ENCODE results near the gene TENM3.

TENM3 gene

DNA sequence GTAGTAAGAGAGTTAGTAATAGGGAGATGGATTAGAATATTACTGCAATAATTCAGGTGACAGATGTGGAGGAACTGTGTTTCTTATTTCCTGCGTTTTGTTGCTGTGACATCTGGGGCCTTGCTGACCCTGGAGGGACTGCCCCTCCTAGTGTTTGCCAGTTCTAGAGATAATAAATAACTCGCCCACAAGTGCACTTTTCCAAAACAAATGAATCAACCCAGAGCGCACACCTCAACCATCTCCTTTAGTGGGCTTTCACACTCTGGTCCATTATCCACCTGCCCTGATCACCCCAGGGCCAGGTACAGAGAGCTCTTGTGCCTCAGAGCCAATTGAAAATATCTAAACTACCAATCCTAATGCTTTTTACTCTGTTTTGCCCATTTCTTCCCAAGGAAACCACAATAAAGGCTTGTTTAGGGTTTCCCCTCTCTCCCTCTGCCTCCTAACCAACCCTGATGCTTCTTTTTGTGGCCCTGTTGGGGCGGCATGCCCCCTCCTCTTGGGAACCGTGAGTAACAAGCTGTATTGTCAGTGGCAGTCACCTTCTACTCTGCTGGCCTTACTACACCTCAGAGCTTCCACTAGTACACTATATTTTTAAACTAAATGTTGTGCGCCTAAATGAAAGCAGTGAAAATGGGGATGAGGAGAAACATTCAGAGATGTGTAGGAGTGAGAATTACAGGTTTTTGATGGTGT, 270.5 kb downstream of the TENM3 start:
- no peak for DNase-seq (ENCODE audit: low read depth)

DNA sequence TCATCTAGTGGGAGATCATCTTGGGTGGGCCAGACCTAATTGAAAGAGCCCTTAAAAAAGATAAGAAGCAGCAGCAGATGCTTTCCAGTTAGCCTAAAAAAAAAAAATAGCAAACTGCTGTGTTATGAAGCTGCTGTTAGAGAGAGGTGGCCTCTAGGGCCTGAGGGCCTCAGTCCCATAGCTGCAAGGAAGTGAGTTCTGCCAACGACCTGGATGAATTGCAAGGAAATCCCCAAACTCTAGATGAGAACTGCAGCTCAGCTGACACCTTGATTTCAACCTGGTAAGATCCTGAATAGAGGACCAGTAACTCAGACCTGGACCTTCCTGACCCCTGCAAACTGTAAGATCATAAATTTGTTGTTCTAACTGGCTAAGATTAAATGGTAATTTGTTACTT, 275.2 kb downstream of the TENM3 start:
- no peak for DNase-seq (ENCODE audit: low read depth)

DNA sequence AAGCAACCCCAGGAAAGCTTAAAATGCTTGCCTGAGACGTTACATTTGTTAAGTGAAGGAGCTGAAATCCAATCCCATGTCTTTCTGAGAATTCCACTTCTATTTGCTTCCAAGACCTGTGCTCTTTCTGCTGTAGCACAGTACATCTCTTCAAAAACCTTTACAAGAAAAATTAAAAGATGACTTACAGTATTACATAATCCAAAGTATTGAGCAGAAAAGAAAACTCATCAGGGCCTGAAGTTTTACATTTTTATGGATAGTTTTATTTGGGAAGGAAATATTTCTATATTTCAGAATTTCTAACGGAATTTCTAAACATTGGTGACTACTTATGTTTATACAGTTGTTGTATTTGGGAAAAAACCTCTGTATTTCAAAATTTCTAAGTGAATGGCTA, 276.3 kb downstream of the TENM3 start:
- no peak for DNase-seq (ENCODE audit: low read depth)

DNA sequence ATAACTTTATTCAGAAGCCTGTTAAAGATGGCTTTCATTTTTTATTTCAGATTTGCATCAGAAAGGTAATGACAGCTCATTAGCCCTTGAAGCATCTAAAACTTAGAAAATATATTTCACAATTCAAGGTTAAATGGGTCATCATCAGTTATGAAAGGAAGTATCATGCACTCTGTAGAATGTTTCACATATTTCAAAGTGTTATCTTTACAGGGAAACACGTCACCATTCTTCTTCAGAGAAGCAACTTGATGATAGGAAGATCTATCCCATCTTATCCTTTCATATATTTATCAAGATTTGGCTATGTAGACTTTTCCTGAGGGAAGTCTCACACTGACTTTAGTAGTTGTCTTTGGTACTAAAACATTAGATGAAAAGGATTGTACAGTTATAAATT, 277.8 kb downstream of the TENM3 start:
- no peak for DNase-seq (ENCODE audit: low read depth)

DNA sequence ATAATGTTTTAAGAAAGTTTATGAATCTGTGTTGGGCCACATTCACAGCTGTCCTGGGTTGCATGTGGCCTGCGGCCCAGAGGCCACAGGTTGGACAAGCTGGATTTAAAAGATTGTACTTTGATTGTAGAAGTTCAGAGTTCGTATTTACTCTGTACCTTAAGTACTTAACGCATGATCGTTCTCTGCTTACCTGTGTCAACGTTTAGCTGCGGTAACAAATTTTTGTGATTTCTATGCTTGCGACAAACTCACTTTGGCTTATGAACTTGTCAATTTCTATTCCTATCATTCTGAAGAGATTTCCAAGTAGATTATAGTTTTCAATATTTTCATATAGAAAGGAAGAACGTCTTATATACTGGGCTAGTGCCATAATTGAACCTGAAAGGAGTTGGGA, 285.6 kb downstream of the TENM3 start:
- no peak for DNase-seq (ENCODE audit: low read depth)

DNA sequence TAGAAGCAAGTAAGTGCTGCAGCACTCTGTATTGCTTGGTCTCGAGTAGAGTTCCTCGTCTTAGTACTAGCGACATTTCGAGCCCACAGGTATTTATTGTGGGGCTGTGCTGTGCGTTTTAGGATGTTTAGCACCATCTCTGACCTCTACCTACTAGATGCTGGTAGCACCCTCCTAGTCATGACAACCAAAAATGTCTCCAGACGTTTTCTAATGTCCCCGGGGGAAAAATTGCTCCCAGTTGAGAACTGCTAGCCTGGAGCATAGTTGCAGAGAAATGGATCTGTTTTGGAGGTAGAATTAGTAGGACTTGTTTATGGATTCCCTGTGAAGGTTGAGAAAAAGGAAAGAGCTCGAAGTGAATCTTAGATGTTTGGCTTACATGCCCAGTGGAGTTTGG, 287.2 kb downstream of the TENM3 start:
- no peak for DNase-seq (ENCODE audit: low read depth)

DNA sequence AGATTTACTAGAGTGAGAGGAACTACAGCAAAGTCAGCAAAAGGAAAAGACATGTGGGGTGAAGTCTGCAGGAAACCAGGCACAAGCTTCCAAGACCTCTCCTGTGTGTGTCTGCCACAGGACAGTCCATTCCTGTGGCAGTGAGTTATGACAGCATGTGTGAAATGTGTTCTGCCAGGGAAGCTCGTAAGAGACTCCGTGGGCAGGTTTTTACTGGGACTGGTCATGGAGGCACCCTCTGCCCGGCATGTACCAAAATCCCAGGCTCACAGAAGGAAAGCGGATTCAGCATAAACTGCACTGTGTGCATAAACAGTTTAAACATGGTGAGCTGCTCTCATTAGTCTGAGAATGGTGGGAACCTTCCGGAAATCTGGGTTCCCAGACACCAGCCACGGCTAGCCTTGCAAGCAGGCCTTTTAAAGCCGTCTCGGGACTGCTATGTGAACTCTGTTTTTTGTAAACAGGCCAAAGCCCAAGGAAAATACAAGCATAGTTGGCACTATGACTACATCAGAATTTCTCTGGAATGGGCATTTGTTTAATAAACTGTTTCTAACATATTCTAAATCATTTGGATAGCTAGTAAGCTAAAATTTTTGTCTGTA, 288.5 kb downstream of the TENM3 start:
- no peak for DNase-seq (ENCODE audit: low read depth)

DNA sequence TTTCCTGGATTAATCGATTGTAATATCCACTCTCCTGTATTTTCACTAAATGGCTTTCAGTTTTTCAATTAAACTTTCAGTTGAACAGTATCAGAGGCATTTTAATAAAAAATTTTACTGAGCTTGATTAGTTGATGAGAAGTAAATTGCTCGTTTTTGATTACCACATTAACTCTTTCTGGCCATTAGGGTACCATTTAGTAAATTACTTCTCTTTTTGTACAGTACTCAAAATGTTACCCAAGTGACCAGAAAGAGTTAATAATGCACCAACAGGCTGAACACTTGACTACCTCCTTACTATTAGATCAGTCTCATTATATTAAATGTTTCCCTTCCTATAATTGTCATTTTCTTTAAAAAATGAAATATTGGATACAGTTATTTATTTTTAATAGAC, 289.2 kb downstream of the TENM3 start:
- no peak for DNase-seq (ENCODE audit: low read depth)

DNA sequence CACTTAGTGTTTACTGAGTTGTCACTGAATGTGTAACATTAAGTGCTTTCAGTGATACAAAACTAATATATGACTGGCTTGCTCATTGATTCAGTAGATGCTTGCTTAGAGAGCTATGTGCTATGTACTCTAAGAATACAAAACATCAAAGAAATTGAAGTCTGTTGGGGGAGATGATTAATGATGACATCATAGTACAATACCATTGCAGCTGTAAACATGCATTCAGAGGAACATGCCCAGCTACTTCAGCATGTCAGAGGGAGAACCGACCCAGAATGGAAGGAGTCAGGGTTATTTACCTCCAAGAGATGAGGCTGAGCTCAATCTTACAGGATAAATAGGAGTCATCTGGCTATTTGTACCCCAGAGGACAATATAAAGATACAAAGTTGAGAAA, 290.8 kb downstream of the TENM3 start:
- no peak for DNase-seq (ENCODE audit: low read depth)

DNA sequence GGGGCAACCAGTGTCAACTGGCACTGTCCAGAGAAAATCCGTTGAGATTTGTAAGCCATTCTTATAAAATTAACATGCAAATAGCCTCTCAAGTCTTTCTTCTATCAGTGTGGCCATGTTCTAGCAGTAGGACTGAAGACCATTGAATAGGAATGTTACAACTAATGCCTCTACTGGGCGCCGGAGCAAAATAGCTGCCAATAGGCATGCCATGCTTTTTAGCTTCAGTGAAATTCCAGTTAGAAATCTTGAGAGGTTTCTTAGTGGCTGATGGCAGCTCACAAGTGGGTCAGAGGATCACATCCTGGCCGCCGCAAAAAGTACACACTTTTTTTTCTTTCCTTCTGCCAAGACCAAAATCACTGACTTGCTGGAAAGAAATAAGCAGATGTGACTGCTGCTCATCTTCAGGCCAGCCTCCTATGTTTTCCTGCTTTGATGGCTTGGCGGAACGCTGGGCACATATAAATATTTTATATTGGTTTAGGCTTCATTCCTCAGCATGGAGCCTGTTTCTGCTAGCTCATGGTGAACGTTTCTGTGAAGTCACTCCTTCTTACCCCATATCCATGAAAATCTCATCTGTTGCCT, 293.1 kb downstream of the TENM3 start:
- no peak for DNase-seq (ENCODE audit: low read depth)

DNA sequence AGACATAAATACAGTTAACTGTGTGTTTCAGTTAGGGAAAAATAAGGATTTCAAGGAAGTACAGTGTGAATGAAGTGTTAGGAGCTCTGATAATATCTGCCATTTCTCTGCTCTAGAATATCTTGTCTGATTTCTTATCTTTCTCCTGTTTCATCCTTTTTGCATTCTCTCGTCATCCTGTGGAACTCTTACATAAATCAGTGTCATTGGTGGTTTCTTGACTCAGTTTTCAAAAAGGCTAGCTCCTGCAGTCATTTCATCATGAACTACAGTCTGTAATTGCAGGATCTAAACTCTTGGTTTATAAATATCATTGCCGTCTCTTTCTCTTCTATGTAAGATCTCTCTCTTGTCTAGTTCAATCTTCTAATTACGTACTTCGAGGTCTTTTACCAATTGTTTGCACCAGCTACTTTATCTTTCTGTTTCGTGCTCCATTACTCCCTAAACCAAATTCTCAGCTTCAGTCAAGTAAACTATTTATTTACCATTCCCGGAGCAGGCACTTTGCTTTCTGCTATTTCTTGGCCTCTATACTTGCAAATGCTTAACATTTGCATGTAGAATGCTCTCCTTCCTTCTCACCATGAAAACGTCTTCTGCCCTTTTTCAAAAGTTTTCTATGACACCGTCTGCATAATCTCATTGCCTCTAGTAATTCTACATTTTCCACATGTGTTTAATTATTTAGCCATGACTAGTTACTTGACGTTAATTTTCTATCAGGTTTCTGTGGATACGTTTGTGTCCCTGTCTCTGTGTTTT, 294.0 kb downstream of the TENM3 start:
- no peak for DNase-seq (ENCODE audit: low read depth)

DNA sequence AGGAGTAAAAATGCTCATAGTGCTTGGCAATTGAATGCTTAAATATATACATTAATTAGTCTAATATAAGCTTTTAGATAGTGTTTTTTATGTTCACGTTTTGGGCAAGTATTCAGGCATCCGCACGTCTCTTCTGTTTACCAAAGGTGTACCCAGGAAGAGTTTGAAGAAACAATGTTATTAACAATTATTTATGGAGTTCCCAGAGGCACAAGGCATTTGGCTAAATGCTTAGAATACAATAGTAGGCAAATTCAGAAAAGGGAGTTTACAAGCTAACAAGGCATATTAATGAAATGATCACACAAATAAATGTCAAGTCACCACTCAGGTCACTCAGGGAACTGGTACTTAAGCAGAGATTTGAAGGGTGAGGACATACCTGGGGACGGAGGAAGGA, 294.8 kb downstream of the TENM3 start:
- DNase-seq (ENCODE audit: low read depth) = no peak

DNA sequence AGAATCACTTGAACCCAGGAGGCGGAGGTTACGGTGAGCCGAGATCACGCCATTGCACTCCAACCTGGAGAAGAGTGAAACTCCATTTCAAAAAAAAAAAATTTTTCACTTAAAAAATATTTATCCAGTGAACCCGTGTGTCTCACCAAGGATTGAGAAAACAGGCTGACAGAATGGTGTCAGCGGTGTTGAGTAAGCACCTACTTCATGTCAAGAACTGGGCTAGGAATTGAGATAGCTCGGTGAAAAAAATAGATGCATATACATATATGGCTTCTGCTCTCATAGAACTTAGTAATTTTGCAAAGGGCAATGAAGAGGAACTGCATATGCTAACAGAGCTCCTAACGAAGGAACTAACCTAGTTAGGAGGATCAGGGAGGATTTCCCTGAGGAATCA, 297.3 kb downstream of the TENM3 start:
- no peak for DNase-seq (ENCODE audit: low read depth)

DNA sequence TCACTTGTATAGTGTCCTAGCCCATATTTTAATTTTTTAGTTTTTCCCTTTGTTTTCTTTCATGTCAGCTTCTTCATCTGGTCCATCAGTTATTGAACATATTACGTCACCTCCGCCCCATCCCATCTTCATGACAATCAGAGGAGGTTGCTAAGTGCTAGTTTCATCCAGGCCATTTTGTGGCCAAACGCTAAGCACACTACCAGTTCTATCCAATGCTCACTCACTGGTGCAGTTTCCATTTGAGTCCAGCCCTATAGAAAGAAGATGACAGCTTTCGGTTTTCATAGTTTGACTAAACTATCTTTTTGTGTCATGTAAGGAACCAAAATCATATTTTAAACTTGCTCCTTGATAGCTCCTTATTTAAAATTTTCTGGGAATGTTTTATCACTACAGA, 304.2 kb downstream of the TENM3 start:
- no peak for DNase-seq (ENCODE audit: low read depth)

DNA sequence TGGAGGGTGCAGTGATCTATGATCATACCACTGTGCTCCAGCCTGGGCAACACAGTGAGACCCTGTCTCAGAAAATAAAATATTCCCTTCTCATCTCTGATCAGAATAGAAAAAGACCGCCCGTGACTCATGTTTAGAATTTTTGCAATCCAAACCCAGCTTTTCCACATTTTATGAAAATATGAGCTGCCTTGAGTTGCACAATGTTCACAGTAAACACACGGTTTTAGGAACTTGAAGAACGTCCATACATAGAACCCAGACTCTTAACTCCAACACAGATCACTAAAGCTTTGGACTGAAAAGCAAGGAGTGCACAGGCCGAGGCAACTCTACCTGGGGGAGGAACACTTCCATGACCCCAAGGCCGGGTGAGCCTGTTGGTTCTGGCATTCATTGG, 305.0 kb downstream of the TENM3 start:
- no peak for DNase-seq (ENCODE audit: low read depth)

DNA sequence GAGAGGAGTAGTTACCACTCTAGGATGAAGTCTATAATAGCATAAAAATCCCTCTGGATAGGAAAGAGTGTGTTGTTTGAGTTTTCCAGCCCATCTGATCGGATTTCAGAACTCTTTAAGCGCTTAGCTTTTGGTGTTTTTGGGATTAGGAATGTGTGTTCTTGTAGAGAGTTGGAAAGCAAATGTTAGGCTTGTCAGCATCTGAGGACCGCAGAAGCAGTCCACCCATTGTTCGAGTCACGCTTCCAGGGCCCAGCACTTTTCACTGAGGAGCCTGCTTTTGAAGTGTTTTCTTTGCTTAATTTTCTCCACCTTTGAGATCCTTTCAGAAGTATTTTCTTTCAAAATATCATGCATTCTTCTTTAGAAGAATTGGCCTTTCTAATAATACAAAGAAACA, 306.2 kb downstream of the TENM3 start:
- no peak for DNase-seq (ENCODE audit: low read depth)

DNA sequence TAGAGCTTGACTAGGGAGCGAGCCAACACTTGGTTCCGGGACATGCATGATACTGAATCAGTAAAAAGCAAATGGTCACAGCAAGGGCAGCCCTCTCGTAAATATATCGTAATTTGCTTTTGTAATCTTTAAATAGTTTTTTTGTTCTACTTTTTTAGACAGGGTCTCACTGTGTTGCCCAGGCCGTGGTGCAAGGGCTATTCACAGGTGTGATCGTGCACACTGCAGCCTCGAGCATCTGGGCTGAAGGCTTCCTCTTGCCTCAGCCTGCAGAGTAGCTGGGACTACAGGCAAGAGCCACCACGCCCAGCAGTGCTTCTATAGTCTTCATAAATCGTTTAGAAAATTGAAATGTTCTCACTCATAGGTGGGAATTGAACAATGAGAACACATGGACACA, 309.7 kb downstream of the TENM3 start:
- DNase-seq (ENCODE audit: low read depth) = no peak

DNA sequence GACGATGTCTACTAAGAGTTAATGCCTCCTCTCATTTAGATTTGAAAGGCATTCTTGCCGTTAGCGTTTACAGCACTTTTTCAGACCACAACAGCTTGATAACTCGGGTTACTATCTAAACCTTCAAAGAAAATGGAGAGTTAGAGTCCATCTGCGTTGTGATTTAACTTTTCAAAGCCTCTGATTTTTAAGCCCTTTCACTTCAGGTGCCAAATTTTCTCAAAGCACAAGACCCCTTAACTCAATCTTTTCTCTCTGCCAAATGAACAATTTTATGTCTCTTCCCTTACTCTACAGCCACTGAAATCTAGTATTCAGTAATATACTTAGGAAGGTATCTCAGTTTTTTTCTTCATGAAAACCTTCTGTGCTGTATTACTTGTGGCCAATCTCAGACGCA, 310.5 kb downstream of the TENM3 start:
- no peak for DNase-seq (ENCODE audit: low read depth)

DNA sequence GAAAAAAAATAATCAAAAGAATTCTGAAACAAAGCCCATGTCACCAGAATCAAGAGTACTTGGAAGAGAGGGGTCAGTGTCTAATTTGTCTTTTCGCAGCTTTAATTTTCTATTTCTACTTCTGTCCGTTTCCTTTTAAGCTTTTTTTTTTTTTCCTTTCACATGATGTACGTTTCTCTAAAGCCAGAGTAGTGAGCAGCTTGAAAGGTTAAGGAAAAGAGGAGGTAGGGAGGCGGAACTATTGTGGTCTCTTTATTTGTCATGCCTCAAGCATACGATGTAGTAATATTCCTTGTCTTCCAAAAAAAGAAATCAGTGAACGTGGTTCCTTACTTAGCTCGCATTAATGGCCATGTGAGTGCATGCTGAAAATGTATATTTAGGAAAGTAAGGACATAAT, 311.5 kb downstream of the TENM3 start:
- no peak for DNase-seq (ENCODE audit: low read depth)

DNA sequence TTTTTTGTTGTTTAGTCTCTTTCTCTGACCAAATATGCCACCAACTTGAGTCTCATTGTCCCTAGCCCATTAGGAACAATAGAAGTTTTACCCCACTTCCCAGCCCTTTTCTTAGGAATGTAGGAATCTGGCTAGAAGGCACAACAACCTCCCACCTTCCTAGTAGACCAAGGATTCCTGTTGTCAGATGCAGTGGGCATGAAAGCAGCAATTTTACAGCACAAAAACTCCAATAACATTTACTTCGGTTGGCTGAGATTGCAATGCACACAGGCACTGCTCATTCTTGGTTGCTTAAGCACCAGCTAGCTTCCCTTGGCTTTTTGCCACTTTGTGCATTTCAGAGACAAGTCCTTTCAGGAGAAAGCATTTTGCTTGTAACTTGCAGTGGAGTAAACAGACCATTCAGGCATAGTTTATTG, 312.8 kb downstream of the TENM3 start:
- no peak for DNase-seq (ENCODE audit: low read depth)

DNA sequence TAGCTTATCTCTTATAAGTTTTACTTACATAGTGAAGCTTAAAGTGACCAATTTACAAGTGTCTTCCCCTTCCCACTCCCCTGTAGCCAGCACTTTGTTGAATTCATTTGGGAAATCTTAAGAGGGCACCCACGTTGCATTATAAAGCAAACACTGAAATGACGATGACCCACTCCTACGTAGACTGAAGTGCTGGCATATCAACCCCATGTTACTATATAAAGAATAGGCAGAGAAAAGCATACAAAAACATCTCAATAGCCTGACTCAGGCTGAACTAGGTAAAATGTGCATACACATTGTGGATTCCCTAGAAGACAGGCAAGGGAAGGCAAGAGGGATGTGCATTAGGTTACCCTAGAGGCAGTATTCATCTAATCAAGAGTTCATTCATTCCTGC, 313.4 kb downstream of the TENM3 start:
- no peak for DNase-seq (ENCODE audit: low read depth)

DNA sequence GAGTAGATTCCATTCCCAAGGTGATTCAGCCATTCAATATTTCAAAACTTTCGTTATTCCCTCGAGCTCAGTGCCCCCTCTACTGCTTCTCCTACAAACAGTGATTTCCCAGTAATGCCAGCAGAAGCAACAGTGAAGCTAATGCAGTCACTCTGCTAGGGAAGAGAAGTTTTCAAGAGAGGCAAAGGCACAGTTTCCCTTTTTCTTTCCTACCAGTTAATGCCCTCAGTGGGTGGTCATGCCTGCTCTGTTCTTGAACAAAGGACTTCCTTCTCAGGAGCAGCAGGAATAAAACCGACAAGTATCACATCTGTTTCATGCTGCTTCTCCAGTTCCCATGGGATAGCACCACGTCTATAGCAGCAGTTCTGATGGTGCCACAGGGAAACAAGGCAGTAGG, 317.2 kb downstream of the TENM3 start:
- no peak for DNase-seq (ENCODE audit: low read depth)

DNA sequence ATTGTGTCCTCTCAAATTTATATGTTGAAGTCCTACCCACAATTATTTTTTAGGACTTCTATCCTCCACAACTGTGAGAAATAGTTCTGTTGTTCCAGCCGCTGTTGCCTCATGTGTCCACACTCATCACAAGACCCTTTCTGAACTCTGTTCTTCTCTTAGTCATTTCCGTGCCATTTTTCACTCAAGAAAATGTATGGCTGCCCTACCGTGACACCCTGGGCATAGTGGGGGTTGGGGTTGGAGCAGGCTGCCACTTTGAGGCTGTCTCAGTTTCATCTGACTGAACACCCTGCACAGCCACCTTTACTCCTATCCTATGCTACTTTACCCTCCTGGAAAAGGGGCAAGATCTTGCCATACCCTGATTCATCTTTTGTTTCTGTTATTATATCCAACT, 319.1 kb downstream of the TENM3 start:
- DNase-seq (ENCODE audit: low read depth) = no peak

Data from T follicular helper cell (primary cell).